NT2/D1 (cell line): ENCODE data around the gene SH3RF1.

Source experiments
- SUZ12 ChIP-seq: IDR thresholded peaks from 2 replicates; pipeline ENCODE4 v1.6.1; 2011; ENCODE audit not compliant: insufficient read length, insufficient read depth; ENCODE audit errors: extremely low read depth
- YY1 ChIP-seq: IDR thresholded peaks from 2 replicates; pipeline ENCODE4 v1.6.1; 2011; ENCODE audit not compliant: insufficient read length, insufficient read depth
- ZNF274 ChIP-seq: IDR thresholded peaks from 2 replicates; pipeline ENCODE4 v1.6.1; 2011; ENCODE audit warnings: mild to moderate bottlenecking, low read depth, low read length

GRCh38 chr4:169098532-169098931 lies 172.2 kb downstream of the SH3RF1 start:
- TF ChIP-seq YY1 (no peak), ZNF274 (no peak), SUZ12 (no peak)
